ENCODE results near the gene HOXA11. TPM values are rescaled to one million over a fixed set of nuclear protein-coding genes. Genes with fewer than 3 reads are reported as not detected.

Gene HOXA11
- polyA plus RNA-seq, 1 donor from 2014 or later, result not detected

DNA sequence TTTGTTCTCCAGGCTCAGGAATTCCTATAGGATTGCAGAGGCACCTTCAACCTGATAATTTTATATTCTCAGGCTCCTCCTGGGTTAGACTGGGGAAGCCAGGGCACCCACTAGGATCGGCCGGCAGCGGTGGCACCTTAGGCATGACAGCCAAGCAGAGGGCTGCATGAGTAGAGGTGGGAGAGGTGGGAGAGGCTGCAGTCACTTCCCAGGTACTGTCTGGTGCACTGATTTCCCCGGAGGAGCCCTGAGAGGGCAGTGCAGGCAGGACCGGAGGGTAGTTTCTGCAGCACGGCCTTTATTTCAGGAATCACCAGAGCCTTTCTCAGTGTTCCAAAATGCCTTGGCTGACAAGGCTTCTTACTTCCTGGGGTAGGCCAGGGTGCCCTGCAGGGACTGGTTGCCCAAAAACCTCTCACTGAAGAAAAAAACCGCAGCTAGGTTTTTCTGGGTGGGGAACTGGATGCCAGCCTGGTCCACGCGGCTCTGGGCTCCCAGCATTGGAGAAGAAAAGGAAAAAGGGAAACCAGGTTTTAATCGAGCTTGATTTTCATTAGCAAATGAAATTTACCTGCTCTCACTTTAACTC is 18.4 kb upstream of the HOXA11 start:
- Histone ChIP-seq H3K4me2 (ENCODE audit: low read length) (no peak overlapping the region), H3K9me3 (ENCODE audit: low read length) (no peaks in the 10 kb centered on the region), H3K36me3 (ENCODE audit: insufficient read depth, low read length) (no peaks in the 10 kb centered on the region), H3K27me3 (ENCODE audit: insufficient read depth, low read depth, low read length) (peaks cover 93% of the 10 kb centered on the region), H4K20me1 (ENCODE audit: insufficient read depth) (no peaks in the 10 kb centered on the region), H3K27ac (ENCODE audit: low read length) (no peak overlapping the region), H2AFZ (ENCODE audit: low read depth, low read length) (no peak overlapping the region), H3K79me2 (replicated peaks; ENCODE audit: insufficient read depth, low read length) (no peaks in the 10 kb centered on the region), H3K9ac (ENCODE audit: low read length) (no peak overlapping the region), H3F3A (ENCODE audit: insufficient read depth, low read length, poor library complexity, severe bottlenecking) (no peaks in the 10 kb centered on the region), H3K9me2 (ENCODE audit: insufficient read depth, low read length) (no peaks in the 10 kb centered on the region), H3K4me3 (ENCODE audit: low read length) (no peak overlapping the region)
- TF ChIP-seq TAF1 (IDR thresholded peaks at IDR 0.05; ENCODE audit: low read depth), result no peak
- no peak for TF ChIP-seq EZH2 (IDR thresholded peaks at IDR 0.05; ENCODE audit: borderline replicate concordance, insufficient read depth, low read length, poor library complexity, severe bottlenecking)
- TF ChIP-seq POLR2AphosphoS5 (IDR thresholded peaks at IDR 0.05), result no peak
- no peak for TF ChIP-seq SMC3 (conservative IDR thresholded peaks at IDR 0.05; ENCODE audit: poor library complexity)
- TF ChIP-seq, protein P1, sequence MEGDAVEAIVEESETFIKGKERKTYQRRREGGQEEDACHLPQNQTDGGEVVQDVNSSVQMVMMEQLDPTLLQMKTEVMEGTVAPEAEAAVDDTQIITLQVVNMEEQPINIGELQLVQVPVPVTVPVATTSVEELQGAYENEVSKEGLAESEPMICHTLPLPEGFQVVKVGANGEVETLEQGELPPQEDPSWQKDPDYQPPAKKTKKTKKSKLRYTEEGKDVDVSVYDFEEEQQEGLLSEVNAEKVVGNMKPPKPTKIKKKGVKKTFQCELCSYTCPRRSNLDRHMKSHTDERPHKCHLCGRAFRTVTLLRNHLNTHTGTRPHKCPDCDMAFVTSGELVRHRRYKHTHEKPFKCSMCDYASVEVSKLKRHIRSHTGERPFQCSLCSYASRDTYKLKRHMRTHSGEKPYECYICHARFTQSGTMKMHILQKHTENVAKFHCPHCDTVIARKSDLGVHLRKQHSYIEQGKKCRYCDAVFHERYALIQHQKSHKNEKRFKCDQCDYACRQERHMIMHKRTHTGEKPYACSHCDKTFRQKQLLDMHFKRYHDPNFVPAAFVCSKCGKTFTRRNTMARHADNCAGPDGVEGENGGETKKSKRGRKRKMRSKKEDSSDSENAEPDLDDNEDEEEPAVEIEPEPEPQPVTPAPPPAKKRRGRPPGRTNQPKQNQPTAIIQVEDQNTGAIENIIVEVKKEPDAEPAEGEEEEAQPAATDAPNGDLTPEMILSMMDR (IDR thresholded peaks at IDR 0.05; ENCODE audit: poor library complexity, severe bottlenecking), result no peak
- no peak for TF ChIP-seq RAD21 (conservative IDR thresholded peaks at IDR 0.05)
- TF ChIP-seq EP300 (conservative IDR thresholded peaks at IDR 0.05; ENCODE audit: poor library complexity, severe bottlenecking), result no peak
- TF ChIP-seq, protein P2, sequence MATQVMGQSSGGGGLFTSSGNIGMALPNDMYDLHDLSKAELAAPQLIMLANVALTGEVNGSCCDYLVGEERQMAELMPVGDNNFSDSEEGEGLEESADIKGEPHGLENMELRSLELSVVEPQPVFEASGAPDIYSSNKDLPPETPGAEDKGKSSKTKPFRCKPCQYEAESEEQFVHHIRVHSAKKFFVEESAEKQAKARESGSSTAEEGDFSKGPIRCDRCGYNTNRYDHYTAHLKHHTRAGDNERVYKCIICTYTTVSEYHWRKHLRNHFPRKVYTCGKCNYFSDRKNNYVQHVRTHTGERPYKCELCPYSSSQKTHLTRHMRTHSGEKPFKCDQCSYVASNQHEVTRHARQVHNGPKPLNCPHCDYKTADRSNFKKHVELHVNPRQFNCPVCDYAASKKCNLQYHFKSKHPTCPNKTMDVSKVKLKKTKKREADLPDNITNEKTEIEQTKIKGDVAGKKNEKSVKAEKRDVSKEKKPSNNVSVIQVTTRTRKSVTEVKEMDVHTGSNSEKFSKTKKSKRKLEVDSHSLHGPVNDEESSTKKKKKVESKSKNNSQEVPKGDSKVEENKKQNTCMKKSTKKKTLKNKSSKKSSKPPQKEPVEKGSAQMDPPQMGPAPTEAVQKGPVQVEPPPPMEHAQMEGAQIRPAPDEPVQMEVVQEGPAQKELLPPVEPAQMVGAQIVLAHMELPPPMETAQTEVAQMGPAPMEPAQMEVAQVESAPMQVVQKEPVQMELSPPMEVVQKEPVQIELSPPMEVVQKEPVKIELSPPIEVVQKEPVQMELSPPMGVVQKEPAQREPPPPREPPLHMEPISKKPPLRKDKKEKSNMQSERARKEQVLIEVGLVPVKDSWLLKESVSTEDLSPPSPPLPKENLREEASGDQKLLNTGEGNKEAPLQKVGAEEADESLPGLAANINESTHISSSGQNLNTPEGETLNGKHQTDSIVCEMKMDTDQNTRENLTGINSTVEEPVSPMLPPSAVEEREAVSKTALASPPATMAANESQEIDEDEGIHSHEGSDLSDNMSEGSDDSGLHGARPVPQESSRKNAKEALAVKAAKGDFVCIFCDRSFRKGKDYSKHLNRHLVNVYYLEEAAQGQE (IDR thresholded peaks at IDR 0.05; ENCODE audit: borderline replicate concordance), result no peak
- no peak for TF ChIP-seq MXI1 (conservative IDR thresholded peaks at IDR 0.05; ENCODE audit: poor library complexity, severe bottlenecking)

DNA sequence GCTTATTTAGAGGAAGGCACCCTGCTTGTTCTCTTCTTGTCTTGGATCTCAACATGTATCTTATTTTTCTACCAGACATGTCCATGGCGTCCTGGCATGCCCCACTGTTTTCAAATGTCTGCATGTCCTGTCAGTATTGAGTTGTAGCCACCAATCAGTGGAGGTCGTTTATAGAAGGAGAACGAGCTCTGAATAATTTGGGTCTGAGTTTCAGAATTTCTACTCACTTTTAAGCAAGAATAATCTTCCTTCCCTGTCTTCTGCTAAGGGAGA is 17.8 kb upstream of the HOXA11 start:
- Histone ChIP-seq H3F3A (ENCODE audit: insufficient read depth, low read length, poor library complexity, severe bottlenecking) (no peaks in the 10 kb centered on the region), H3K4me2 (ENCODE audit: low read length) (no peak overlapping the region), H3K27me3 (ENCODE audit: insufficient read depth, low read depth, low read length) (peaks cover 93% of the 10 kb centered on the region), H3K9me2 (ENCODE audit: insufficient read depth, low read length) (no peaks in the 10 kb centered on the region), H3K9ac (ENCODE audit: low read length) (no peak overlapping the region), H3K9me3 (ENCODE audit: low read length) (no peaks in the 10 kb centered on the region), H4K20me1 (ENCODE audit: insufficient read depth) (no peaks in the 10 kb centered on the region), H2AFZ (ENCODE audit: low read depth, low read length) (no peak overlapping the region), H3K4me3 (ENCODE audit: low read length) (no peak overlapping the region), H3K79me2 (replicated peaks; ENCODE audit: insufficient read depth, low read length) (no peaks in the 10 kb centered on the region), H3K27ac (ENCODE audit: low read length) (no peak overlapping the region), H3K36me3 (ENCODE audit: insufficient read depth, low read length) (no peaks in the 10 kb centered on the region)
- no peak for TF ChIP-seq POLR2AphosphoS5 (IDR thresholded peaks at IDR 0.05)
- no peak for TF ChIP-seq EZH2 (IDR thresholded peaks at IDR 0.05; ENCODE audit: borderline replicate concordance, insufficient read depth, low read length, poor library complexity, severe bottlenecking)
- no peak for TF ChIP-seq EP300 (conservative IDR thresholded peaks at IDR 0.05; ENCODE audit: poor library complexity, severe bottlenecking)
- no peak for TF ChIP-seq MXI1 (conservative IDR thresholded peaks at IDR 0.05; ENCODE audit: poor library complexity, severe bottlenecking)
- TF ChIP-seq, protein P1 (IDR thresholded peaks at IDR 0.05; ENCODE audit: poor library complexity, severe bottlenecking), result no peak
- TF ChIP-seq, protein P2 (IDR thresholded peaks at IDR 0.05; ENCODE audit: borderline replicate concordance), result no peak
- TF ChIP-seq TAF1 (IDR thresholded peaks at IDR 0.05; ENCODE audit: low read depth), result no peak
- no peak for TF ChIP-seq SMC3 (conservative IDR thresholded peaks at IDR 0.05; ENCODE audit: poor library complexity)
- TF ChIP-seq RAD21 (conservative IDR thresholded peaks at IDR 0.05), result no peak
